ENCODE results near the gene PTPMT1.
A peak's percentile ranks its signal among the peaks of the same experiment; 100 is the strongest.

The PTPMT1 gene

DNA sequence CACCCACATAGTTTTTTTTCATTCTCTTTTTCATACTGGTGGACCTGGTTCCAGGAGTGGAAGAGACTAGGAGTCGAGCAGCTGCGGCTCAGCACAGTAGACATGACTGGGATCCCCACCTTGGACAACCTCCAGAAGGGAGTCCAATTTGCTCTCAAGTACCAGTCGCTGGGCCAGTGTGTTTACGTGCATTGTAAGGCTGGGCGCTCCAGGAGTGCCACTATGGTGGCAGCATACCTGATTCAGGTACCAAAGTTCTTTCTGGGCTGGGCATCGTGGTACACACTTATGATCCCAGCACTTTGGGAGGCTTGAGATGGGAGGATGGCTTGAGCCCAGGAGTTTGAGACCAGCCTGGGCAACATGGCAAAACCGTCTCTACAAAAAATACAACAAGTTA lies 4.2 kb downstream of the PTPMT1 start:
- TF ChIP-seq, protein P1, sequence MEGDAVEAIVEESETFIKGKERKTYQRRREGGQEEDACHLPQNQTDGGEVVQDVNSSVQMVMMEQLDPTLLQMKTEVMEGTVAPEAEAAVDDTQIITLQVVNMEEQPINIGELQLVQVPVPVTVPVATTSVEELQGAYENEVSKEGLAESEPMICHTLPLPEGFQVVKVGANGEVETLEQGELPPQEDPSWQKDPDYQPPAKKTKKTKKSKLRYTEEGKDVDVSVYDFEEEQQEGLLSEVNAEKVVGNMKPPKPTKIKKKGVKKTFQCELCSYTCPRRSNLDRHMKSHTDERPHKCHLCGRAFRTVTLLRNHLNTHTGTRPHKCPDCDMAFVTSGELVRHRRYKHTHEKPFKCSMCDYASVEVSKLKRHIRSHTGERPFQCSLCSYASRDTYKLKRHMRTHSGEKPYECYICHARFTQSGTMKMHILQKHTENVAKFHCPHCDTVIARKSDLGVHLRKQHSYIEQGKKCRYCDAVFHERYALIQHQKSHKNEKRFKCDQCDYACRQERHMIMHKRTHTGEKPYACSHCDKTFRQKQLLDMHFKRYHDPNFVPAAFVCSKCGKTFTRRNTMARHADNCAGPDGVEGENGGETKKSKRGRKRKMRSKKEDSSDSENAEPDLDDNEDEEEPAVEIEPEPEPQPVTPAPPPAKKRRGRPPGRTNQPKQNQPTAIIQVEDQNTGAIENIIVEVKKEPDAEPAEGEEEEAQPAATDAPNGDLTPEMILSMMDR (conservative IDR thresholded peaks at IDR 0.05; ENCODE audit: low read depth), result no peak
- no peak overlapping the region for H3K27ac ChIP-seq
- ChIA-PET POLR2A (ENCODE audit: low non-redundant PET) (no interaction called here), CTCF (interaction anchor here (0.6 to 0.7 kb wide), 2 partner anchors 99 to 376 kb away, joined by 3 to 4 read pairs; no protein-coding TSS in a partner anchor)
- no peak for DNase-seq (ENCODE audit: low spot score)

DNA sequence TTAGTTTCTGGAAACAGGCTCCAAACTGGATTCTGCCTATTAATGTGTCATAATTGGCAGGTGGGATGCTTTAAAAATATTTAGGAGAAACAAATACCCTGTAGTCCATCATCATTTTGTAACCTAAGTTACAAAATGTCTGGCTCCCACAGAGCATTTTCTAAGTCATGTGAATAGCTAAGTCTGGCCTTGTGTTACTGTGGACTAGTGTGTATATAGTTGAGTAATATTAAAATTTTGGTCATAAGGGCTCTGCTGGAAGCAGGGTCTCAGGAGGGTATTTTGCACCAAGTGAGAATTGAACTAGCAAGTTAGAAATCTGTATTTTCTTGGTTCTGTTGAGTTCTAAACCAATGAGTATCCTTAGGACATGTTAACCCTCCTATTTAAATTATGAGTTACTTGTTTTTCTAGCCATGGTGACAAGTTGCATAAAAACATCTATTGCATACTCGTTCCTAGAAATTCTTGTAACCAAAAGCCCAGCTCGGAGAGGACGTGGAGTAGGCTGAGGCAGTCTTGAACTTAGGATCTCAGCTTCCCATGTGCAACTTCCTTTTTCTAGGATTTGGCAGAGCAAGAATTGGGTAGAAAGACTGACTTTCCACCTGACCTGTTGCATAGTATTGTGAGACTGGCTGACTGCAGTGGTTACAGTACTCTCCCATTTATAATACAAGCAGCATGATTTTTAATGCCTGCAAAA lies 5.4 kb downstream of the PTPMT1 start:
- no peak for DNase-seq (ENCODE audit: low spot score)
- CTCF ChIA-PET, result interaction anchor here (0.5 kb wide), 1 partner anchor 41 kb away, joined by 4 read pairs; no protein-coding TSS in a partner anchor
- H3K27ac ChIP-seq, result no peak overlapping the region
- POLR2A ChIA-PET (ENCODE audit: low non-redundant PET), result no interaction called here
- TF ChIP-seq, protein P1 (conservative IDR thresholded peaks at IDR 0.05; ENCODE audit: low read depth), result no peak

- no peak overlapping the region for H3K27ac ChIP-seq
- DNase-seq (ENCODE audit: low spot score), result no peak
- ChIA-PET POLR2A (ENCODE audit: low non-redundant PET) (no interaction called here), CTCF (interaction anchor here (0.5 kb wide), 1 partner anchor 40 kb away, joined by 4 read pairs; no protein-coding TSS in a partner anchor)
- TF ChIP-seq, protein P1 (conservative IDR thresholded peaks at IDR 0.05; ENCODE audit: low read depth), result no peak
These were observed 5.9 kb downstream of the PTPMT1 start for GRCh38 chr11:47571357-47571729.

GRCh38 chr11:47571895-47572294 lies 6.5 kb downstream of the PTPMT1 start:
- POLR2A ChIA-PET (ENCODE audit: low non-redundant PET), result no interaction called here
- CTCF ChIA-PET, result no interaction called here
- no peak for DNase-seq (ENCODE audit: low spot score)
- no peak overlapping the region for H3K27ac ChIP-seq
- TF ChIP-seq, protein P1 (conservative IDR thresholded peaks at IDR 0.05; ENCODE audit: low read depth), result no peak

- DNase-seq (ENCODE audit: low spot score), result no peak
- ChIA-PET POLR2A (ENCODE audit: low non-redundant PET) (no interaction called here), CTCF (no interaction called here)
- TF ChIP-seq, protein P1 (conservative IDR thresholded peaks at IDR 0.05; ENCODE audit: low read depth), result no peak
- peak overlapping the region; percentile 53 for H3K27ac ChIP-seq
These were observed 7.4 kb downstream of the PTPMT1 start for GRCh38 chr11:47572715-47573255.

GRCh38 chr11:47573321-47573720 lies 7.9 kb downstream of the PTPMT1 start:
- peak overlapping the region; percentile 53 for H3K27ac ChIP-seq
- ChIA-PET POLR2A (ENCODE audit: low non-redundant PET) (no interaction called here), CTCF (no interaction called here)
- no peak for DNase-seq (ENCODE audit: low spot score)
- TF ChIP-seq, protein P1 (conservative IDR thresholded peaks at IDR 0.05; ENCODE audit: low read depth), result no peak
